WTC11 (cell line): ENCODE results near the gene RBM15. TPM values are rescaled to one million over a fixed set of nuclear protein-coding genes. Genes with fewer than 3 reads are reported as not detected.

Experiments used
- ATAC-seq: fragments of 200-7000 bp; cut with Tn5 transposase; 2 replicates; pipeline ENCODE4 v1.10.0; 2021; ENCODE audit warnings: mild to moderate bottlenecking, moderate library complexity
- CTCF ChIA-PET: fragments of 300-600 bp; sonication (Branson Sonifier 250); formaldehyde crosslinking; loops from one replicate; lab custom pipeline; 2021; ENCODE audit warnings: antibody characterized with exemption; lab: Charles Lee
- POLR2A ChIA-PET: fragments of 350-600 bp; sonication (Branson Sonifier 250); formaldehyde crosslinking; loops from one replicate; lab custom pipeline; 2021; ENCODE audit warnings: antibody characterized with exemption; lab: Charles Lee
- DNase-seq: peaks from one replicate; pipeline ENCODE4 v3.0.0; 2021; ENCODE audit warnings: low spot score
- H3K27ac Mint-ChIP-seq: 2 replicates; pipeline ENCODE4 v1.8.0; 2021; ENCODE audit warnings: mixed read lengths
- H3K27me3 Mint-ChIP-seq: 2 replicates; pipeline ENCODE4 v1.8.0; 2021; ENCODE audit warnings: low read depth, mild to moderate bottlenecking, moderate library complexity, mixed read lengths
- H3K36me3 Mint-ChIP-seq: 2 replicates; pipeline ENCODE4 v1.8.0; 2021; ENCODE audit warnings: mixed read lengths
- H3K4me1 Mint-ChIP-seq: 2 replicates; pipeline ENCODE4 v1.8.0; 2022; ENCODE audit warnings: mixed read lengths
- H3K4me3 Mint-ChIP-seq: 2 replicates; pipeline ENCODE4 v1.8.0; 2021; ENCODE audit warnings: mild to moderate bottlenecking, moderate library complexity, mixed read lengths
- H3K9me3 Mint-ChIP-seq: 2 replicates; pipeline ENCODE4 v1.8.0; 2021; ENCODE audit warnings: mixed read lengths
- ATF2 ChIP-seq: sonication (generic); formaldehyde crosslinking; IDR thresholded peaks from 2 replicates; pipeline ENCODE4 v1.8.1; 2022; ENCODE audit warnings: low read depth, missing genetic modification reagents, borderline replicate concordance
- CDX4 ChIP-seq: fragments of 250-450 bp; sonication (Bioruptor Pico); IDR thresholded peaks from 2 replicates; pipeline ENCODE4 v1.9.0; 2021; ENCODE audit warnings: moderate library complexity, mild to moderate bottlenecking, inconsistent platforms, borderline replicate concordance
- CTCF ChIP-seq: fragments of 200-600 bp; IDR thresholded peaks from 2 replicates; pipeline ENCODE4 v1.8.0; 2022; ENCODE audit warnings: antibody characterized with exemption
- ERG ChIP-seq: fragments of 250-450 bp; sonication (Bioruptor Pico); IDR thresholded peaks from 2 replicates; pipeline ENCODE4 v1.8.0; 2021; ENCODE audit warnings: mild to moderate bottlenecking
- FOXP1 ChIP-seq: sonication (generic); formaldehyde crosslinking; IDR thresholded peaks from 2 replicates; pipeline ENCODE4 v1.8.0; 2022; ENCODE audit warnings: missing genetic modification reagents, mild to moderate bottlenecking, moderate library complexity, borderline replicate concordance
- GABPB1 ChIP-seq: sonication (generic); formaldehyde crosslinking; IDR thresholded peaks from 2 replicates; pipeline ENCODE4 v1.8.1; 2023; ENCODE audit warnings: mild to moderate bottlenecking, missing genetic modification reagents
- HMGA2 ChIP-seq: fragments of 250-450 bp; sonication (Bioruptor Pico); IDR thresholded peaks from 2 replicates; pipeline ENCODE4 v1.4.0; 2021; ENCODE audit warnings: mild to moderate bottlenecking, moderate library complexity
- KAT7 ChIP-seq: sonication (generic); formaldehyde crosslinking; IDR thresholded peaks from 2 replicates; pipeline ENCODE4 v1.8.1; 2023; ENCODE audit warnings: missing genetic modification reagents, mild to moderate bottlenecking, borderline replicate concordance
- MYBL2 ChIP-seq: sonication (generic); formaldehyde crosslinking; IDR thresholded peaks from 2 replicates; pipeline ENCODE4 v1.8.1; 2023; ENCODE audit warnings: mild to moderate bottlenecking, moderate library complexity, missing genetic modification reagents
- NFATC4 ChIP-seq: fragments of 250-450 bp; sonication (Bioruptor Pico); IDR thresholded peaks from 2 replicates; pipeline ENCODE4 v1.9.0; 2021; ENCODE audit warnings: mild to moderate bottlenecking
- NR1H2 ChIP-seq: sonication (generic); formaldehyde crosslinking; IDR thresholded peaks from 2 replicates; pipeline ENCODE4 v1.9.0; 2021; ENCODE audit warnings: mild to moderate bottlenecking, moderate library complexity, missing genetic modification reagents
- PREB ChIP-seq: sonication (generic); formaldehyde crosslinking; IDR thresholded peaks from 2 replicates; pipeline ENCODE4 v1.8.1; 2022; ENCODE audit warnings: mild to moderate bottlenecking, missing genetic modification reagents, moderate library complexity, borderline replicate concordance
- RELA ChIP-seq: sonication (generic); formaldehyde crosslinking; IDR thresholded peaks from 2 replicates; pipeline ENCODE4 v1.8.1; 2022; ENCODE audit warnings: missing genetic modification reagents, mild to moderate bottlenecking, borderline replicate concordance
- SMAD4 ChIP-seq: sonication (generic); formaldehyde crosslinking; IDR thresholded peaks from 2 replicates; pipeline ENCODE4 v1.8.0; 2022; ENCODE audit warnings: mild to moderate bottlenecking, missing genetic modification reagents
- TP53 ChIP-seq: sonication (generic); formaldehyde crosslinking; IDR thresholded peaks from 2 replicates; pipeline ENCODE4 v1.8.1; 2023; ENCODE audit warnings: mild to moderate bottlenecking, missing genetic modification reagents
- ZBTB21 ChIP-seq: sonication (generic); formaldehyde crosslinking; IDR thresholded peaks from 2 replicates; pipeline ENCODE4 v1.8.1; 2023; ENCODE audit warnings: mild to moderate bottlenecking, missing genetic modification reagents, borderline replicate concordance
- ZNF219 ChIP-seq: sonication (generic); formaldehyde crosslinking; IDR thresholded peaks from 2 replicates; pipeline ENCODE4 v1.8.0; 2023; ENCODE audit warnings: missing genetic modification reagents, mild to moderate bottlenecking, borderline replicate concordance
- ZNF232 ChIP-seq: sonication (generic); formaldehyde crosslinking; IDR thresholded peaks from 2 replicates; pipeline ENCODE4 v1.8.0; 2022; ENCODE audit warnings: mild to moderate bottlenecking, missing genetic modification reagents
- ZNF263 ChIP-seq: sonication (generic); formaldehyde crosslinking; IDR thresholded peaks from 2 replicates; pipeline ENCODE4 v1.8.1; 2022; ENCODE audit warnings: low read depth, mild to moderate bottlenecking, moderate library complexity, missing genetic modification reagents
- ZNF317 ChIP-seq: sonication (generic); formaldehyde crosslinking; IDR thresholded peaks from 2 replicates; pipeline ENCODE4 v1.8.1; 2023; ENCODE audit warnings: low read depth, mild to moderate bottlenecking, moderate library complexity, missing genetic modification reagents, borderline replicate concordance
- ZNF425 ChIP-seq: fragments of 250-450 bp; sonication (Bioruptor Pico); conservative IDR thresholded peaks from 2 replicates; pipeline ENCODE4 v1.9.0; 2021; ENCODE audit warnings: mild to moderate bottlenecking
- ZNF512 ChIP-seq: sonication (generic); formaldehyde crosslinking; IDR thresholded peaks from 2 replicates; pipeline ENCODE4 v1.8.1; 2022; ENCODE audit warnings: missing genetic modification reagents, borderline replicate concordance
- total RNA-seq: library from RNA; stranded (reverse); gene quantifications from 3 replicates; pipeline ENCODE4 v1.2.3, GENCODE V29; 2021

The RBM15 gene
- total RNA-seq, 1 experiment from 2014 or later = 50.6 TPM

GRCh38 chr1:110344152-110344551 is 5.0 kb downstream of the RBM15 start (continued):
- no peak for TF ChIP-seq CDX4 (CRISPR knock-in tag)
- no peak for TF ChIP-seq ZNF512 (CRISPR knock-in tag)
- TF ChIP-seq FOXP1 (CRISPR knock-in tag) = no peak
- TF ChIP-seq ZNF219 = no peak
- no peak for TF ChIP-seq NFATC4 (CRISPR knock-in tag)
- no peak for TF ChIP-seq KAT7 (CRISPR knock-in tag)
- no peak for TF ChIP-seq GABPB1
- TF ChIP-seq ZNF425 = no peak
- no peak for TF ChIP-seq ZNF317 (CRISPR knock-in tag)
- TF ChIP-seq, all 79 proteins: peak for 0

GRCh38 chr1:110345480-110345879 is 6.3 kb downstream of the RBM15 start:
- no peak for DNase-seq
- ATAC-seq = no peak
- no peak for TF ChIP-seq RELA (CRISPR knock-in tag)
- no peak for TF ChIP-seq PREB
- no peak for TF ChIP-seq ATF2 (CRISPR knock-in tag)
- TF ChIP-seq ZNF232 (CRISPR knock-in tag) = no peak
- TF ChIP-seq CTCF = no peak
- no peak for TF ChIP-seq ZBTB21 (CRISPR knock-in tag)
- TF ChIP-seq HMGA2 (CRISPR knock-in tag) = no peak
- no peak for TF ChIP-seq MYBL2
- TF ChIP-seq ZNF263 (CRISPR knock-in tag) = no peak
- TF ChIP-seq TP53 (CRISPR knock-in tag) = no peak
- no peak for TF ChIP-seq NR1H2 (CRISPR knock-in tag)
- no peak for TF ChIP-seq ERG
- TF ChIP-seq SMAD4 (CRISPR knock-in tag) = no peak
- Mint-ChIP-seq H3K4me1 (peaks cover 85% of the 10 kb centered on the region), H3K27ac (peak overlapping the region; percentile 7; the same call in 1 of the 2 replicates), H3K27me3 (no peaks in the 10 kb centered on the region), H3K4me3 (peak overlapping the region; percentile 38), H3K36me3 (peaks cover 54% of the 10 kb centered on the region), H3K9me3 (no peaks in the 10 kb centered on the region)
- POLR2A ChIA-PET = interaction anchor here (0.6 kb wide), 1 partner anchor 58 kb away, joined by 3 read pairs; no protein-coding TSS in a partner anchor
- CTCF ChIA-PET = interaction anchor here (2.5 kb wide), 1 partner anchor 138 kb away, joined by 9 read pairs; no protein-coding TSS in a partner anchor
